Activated gamma-delta T cell (primary cell): ENCODE results near the gene C21orf58.
"Not testable (repeated sequence)": the region's sequence is repeated elsewhere in the genome, so short reads cannot be mapped to it uniquely, and the experiment has no call there.

Experiments
- DNase-seq: peaks from one replicate; lab custom pipeline; 2025; lab: John Stamatoyannopoulos, UW

C21orf58 gene

GRCh38 chr21:46324390-46325072 lies 861 bp upstream of the C21orf58 start:
- DNase-seq = peak; percentile 80

- no peak for DNase-seq
Measured at GRCh38 chr21:46323227-46323709, 402 bp downstream of the C21orf58 start.

- DNase-seq = no peak
Measured at GRCh38 chr21:46322351-46323226, 1.1 kb downstream of the C21orf58 start.

- DNase-seq = no peak
Measured at GRCh38 chr21:46320331-46320801, 3.3 kb downstream of the C21orf58 start.

- no peak for DNase-seq
Measured at GRCh38 chr21:46319186-46319585, 4.5 kb downstream of the C21orf58 start.

GRCh38 chr21:46318464-46318845 lies 5.2 kb downstream of the C21orf58 start:
- no peak for DNase-seq

GRCh38 chr21:46317710-46318463 lies 5.8 kb downstream of the C21orf58 start:
- DNase-seq = no peak

GRCh38 chr21:46316708-46317324 lies 6.9 kb downstream of the C21orf58 start:
- DNase-seq = no peak

- DNase-seq = no peak
Measured at GRCh38 chr21:46314441-46315020, 9.1 kb downstream of the C21orf58 start.

GRCh38 chr21:46312949-46313348 lies 10.7 kb downstream of the C21orf58 start:
- no peak for DNase-seq

- no peak for DNase-seq
Measured at GRCh38 chr21:46311568-46311967, 12.1 kb downstream of the C21orf58 start.

- not testable (repeated sequence) for DNase-seq
Measured at GRCh38 chr21:46310260-46310659, 13.4 kb downstream of the C21orf58 start.

- no peak for DNase-seq
Measured at GRCh38 chr21:46308431-46308830, 15.2 kb downstream of the C21orf58 start.

- no peak for DNase-seq
Measured at GRCh38 chr21:46307625-46308024, 16.0 kb downstream of the C21orf58 start.

GRCh38 chr21:46304955-46305354 lies 18.7 kb downstream of the C21orf58 start:
- DNase-seq = no peak

GRCh38 chr21:46304437-46304836 lies 19.2 kb downstream of the C21orf58 start:
- DNase-seq = no peak

- DNase-seq = no peak
Measured at GRCh38 chr21:46301759-46302158, 21.9 kb downstream of the C21orf58 start.

- no peak for DNase-seq
Measured at GRCh38 chr21:46299167-46299566, 24.5 kb downstream of the C21orf58 start.

GRCh38 chr21:46297338-46298271 lies 26.1 kb downstream of the C21orf58 start:
- DNase-seq = no peak
